Neural progenitor cell (in vitro differentiated cells): Measurements from ENCODE around the gene MYO5A.

Experiments
- EZH2 ChIP-seq: fragments of 200-600 bp; sonication (generic); IDR thresholded peaks from 2 replicates; pipeline ENCODE4 v1.6.1; 2017; ENCODE audit warnings: antibody characterized with exemption, mild to moderate bottlenecking, moderate library complexity
- TF ChIP-seq, protein P1 (sequence below): fragments of 200-600 bp; sonication (generic); IDR thresholded peaks from 2 replicates; pipeline ENCODE4 v1.5.1; 2017; ENCODE audit warnings: antibody characterized with exemption, mild to moderate bottlenecking

DNA sequence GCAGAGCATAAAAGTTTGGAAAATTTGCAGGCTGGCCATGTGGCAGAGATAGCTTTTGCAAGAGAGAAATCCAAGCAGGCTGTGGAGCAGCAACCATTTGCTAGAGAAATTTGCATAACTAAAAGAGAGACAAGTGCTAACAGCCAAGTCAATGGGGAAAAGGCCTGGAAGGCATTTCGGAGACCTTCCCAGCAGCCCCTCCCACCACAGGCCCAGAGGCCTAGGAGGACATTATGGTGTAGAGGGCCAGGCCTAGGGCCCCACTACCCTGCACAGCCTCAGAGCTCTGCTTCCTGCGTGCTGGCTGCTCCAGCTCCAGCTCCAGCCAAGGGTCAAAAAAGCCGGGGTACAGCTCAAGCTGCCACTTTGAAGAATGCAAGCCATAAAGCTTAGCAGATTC, 82.7 kb downstream of the MYO5A start:
- TF ChIP-seq, protein P1, sequence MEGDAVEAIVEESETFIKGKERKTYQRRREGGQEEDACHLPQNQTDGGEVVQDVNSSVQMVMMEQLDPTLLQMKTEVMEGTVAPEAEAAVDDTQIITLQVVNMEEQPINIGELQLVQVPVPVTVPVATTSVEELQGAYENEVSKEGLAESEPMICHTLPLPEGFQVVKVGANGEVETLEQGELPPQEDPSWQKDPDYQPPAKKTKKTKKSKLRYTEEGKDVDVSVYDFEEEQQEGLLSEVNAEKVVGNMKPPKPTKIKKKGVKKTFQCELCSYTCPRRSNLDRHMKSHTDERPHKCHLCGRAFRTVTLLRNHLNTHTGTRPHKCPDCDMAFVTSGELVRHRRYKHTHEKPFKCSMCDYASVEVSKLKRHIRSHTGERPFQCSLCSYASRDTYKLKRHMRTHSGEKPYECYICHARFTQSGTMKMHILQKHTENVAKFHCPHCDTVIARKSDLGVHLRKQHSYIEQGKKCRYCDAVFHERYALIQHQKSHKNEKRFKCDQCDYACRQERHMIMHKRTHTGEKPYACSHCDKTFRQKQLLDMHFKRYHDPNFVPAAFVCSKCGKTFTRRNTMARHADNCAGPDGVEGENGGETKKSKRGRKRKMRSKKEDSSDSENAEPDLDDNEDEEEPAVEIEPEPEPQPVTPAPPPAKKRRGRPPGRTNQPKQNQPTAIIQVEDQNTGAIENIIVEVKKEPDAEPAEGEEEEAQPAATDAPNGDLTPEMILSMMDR: no peak
- TF ChIP-seq EZH2: no peak
